ENCODE data around the gene SRGAP1.
A peak's percentile ranks its signal among the peaks of the same experiment; 100 is the strongest.
"Not testable (repeated sequence)": the region's sequence is repeated elsewhere in the genome, so short reads cannot be mapped to it uniquely, and the experiment has no call there.

Gene SRGAP1

GRCh38 chr12:64039281-64039871 lies 194.9 kb downstream of the SRGAP1 start:
- DNase-seq = peak in 1 of 56 donors; percentile 5

DNA sequence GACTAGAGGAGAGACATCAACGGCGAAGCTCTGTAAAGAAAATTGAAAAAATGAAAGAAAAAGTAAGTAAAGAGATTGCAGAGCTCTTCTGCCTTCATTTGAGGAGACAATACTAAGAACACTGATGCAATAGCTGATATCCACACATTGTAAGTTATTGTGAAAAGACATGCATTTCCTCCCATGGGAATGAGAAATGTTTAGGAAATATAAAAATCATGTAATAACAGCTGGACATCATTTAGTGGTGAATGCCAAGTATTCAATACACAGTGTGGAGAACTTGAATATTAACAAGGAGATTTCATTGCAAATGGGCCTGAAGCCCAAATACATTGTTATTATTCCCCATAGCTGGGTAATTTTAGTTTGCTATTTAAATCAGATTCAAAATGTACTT lies 198.4 kb downstream of the SRGAP1 start:
- DNase-seq = no peak

DNA sequence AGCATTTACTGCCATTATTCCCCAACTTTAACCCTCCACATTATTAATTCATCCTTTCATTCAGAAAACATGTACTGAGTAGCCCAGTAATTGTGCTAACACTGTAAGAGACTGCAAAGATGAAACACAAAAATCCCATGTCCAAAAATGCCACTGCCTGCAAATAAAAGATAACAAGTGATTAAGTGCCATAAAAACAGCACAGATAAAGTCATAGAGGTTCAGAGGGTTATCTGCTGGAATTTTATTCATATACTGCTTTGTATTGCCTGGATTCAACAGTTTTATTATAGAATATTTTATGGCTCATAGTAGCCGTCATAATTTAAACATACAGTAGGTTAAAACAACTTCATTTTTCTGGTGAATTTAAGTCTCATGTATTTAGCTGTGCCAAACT lies 199.7 kb downstream of the SRGAP1 start:
- no peak for DNase-seq

GRCh38 chr12:64051057-64051456 lies 206.6 kb downstream of the SRGAP1 start:
- DNase-seq = no peak

GRCh38 chr12:64053117-64053516 lies 208.6 kb downstream of the SRGAP1 start:
- DNase-seq = no peak

- no peak for DNase-seq
Measured at GRCh38 chr12:64054079-64054520, 209.6 kb downstream of the SRGAP1 start.

DNA sequence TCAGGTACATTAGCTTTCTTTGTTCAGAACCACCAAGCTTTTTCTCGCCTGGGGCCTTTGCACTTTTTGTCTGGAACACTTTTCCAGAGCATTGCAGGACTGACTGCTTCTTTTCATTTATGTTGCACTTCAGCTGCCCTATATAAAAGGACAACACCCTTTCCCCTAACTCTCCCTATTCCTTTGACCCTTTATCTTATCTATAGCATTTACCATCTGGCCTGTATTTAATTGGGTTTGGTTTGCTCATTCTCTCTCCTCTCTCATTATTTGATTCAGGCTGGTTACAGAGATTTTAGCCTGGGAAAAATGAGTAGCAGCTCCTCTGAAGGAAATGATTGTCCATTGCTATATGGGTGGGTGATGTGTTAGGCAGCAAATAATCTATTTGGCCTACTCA lies 212.2 kb downstream of the SRGAP1 start:
- no peak for DNase-seq

DNA sequence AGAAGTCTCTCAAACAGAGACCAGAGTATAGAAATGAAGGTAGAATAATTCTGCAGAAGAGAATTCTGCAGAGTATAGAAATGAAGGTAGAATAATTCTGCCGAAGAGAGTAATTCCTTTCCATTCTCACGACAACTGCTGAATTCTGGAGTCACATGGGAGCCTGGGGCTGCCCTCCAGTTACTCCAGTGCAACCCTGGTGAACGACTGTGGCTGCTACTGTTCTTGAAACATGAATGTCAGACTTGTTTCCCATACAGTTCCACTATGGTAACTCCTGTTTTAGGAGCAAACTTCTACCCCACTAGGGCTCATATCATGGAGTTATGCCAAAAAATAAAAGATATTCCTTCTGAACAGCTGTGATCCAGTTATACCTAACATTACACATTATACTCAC lies 213.2 kb downstream of the SRGAP1 start:
- DNase-seq = no peak

DNA sequence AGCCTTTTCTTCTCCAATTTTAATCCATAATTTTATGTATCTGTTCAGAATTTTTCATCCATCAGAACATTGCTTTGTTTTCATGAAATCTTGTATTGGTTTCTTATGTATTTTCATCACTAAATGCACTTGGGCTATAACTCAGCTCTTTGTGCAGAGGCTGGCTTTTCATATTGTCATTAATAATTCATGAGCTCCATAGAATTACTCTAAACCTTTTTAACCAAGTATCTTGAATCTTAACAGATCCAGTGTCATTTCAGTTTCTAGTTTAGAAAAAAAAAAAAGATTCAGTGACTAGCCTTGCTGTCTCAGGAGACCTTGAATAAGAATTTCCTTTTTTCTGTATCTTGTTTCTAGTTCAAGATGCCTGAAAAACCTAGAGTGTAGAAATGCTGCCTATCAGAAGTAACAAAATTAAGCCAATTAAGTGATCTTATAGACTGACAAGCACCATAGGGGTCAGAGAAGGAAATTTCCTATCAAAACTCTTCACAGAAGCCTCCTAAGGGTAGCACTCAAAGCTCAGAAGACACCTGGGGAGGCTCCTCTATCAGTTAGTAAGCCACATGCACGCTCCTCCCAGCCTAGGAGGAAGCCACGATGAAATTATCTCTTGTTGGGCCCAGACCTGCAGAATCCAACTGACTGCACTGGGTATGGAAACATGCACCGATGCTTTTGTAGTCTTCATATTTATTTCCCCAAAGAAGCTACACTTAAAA lies 214.2 kb downstream of the SRGAP1 start:
- DNase-seq = peak in 6 of 56 donors; percentile 1 to 13 (median 9)

DNA sequence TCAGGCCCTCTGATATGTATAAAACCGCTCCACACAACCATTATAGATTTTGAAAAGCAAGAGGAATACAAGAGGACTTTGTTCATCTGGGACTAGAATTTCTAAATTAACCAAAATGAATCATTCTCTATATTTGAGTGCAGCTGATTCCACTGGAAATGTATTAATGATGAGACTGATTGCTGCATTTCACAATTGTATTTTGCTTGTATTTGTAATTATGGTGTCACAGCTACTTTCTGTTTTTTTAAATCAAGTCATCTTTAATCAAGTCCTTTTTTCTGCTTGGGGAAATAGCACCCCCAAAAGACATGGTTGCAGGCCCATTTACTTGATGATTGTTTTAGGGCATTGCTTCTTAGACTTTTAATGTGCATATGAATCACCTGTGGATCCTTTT lies 215.2 kb downstream of the SRGAP1 start:
- peak in 2 of 56 donors; percentile 4 to 9 for DNase-seq

GRCh38 chr12:64061868-64062375 lies 217.4 kb downstream of the SRGAP1 start:
- no peak for DNase-seq

DNA sequence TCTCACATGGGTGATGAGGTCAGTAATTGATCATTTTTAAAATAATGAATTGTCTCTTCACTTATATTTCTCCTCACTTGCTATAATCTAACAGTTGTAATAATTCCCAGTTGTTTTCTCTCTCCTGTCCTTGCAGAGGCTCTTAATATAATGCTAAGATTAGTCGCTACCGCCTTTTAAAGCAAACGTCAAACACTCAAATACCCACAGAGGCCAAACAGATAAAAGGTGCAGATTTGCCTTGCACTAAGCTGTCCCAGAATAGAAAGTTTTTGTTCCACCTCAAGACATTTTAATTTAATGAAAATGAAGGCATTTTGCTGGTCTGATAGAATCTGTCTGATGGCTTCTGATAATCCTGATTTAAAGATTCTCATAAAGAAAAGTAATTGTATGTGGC lies 218.6 kb downstream of the SRGAP1 start:
- no peak for DNase-seq

GRCh38 chr12:64064240-64064639 lies 219.7 kb downstream of the SRGAP1 start:
- no peak for DNase-seq

GRCh38 chr12:64064706-64065105 lies 220.2 kb downstream of the SRGAP1 start:
- DNase-seq = no peak

GRCh38 chr12:64065881-64066451 lies 221.5 kb downstream of the SRGAP1 start:
- no peak for DNase-seq

DNA sequence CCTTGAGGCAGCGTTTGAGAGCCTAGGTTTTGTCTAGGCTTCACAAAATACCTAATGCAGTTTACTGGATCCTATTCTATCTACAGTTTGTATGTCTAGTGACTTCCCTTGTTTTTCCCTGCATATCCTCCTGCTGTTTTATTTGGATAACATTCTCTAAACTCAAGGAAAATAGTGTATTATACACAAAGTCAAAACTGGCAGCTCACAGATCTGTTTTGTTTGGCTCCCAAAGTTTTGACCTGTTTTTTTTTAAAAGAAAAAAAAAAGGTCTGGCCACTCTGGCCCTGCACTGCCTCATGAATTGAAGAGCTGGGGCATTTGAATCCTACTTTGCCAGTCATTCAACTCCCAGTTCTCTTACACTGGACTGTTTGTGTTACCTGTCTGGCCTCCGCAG lies 222.3 kb downstream of the SRGAP1 start:
- no peak for DNase-seq

- DNase-seq = no peak
Measured at GRCh38 chr12:64070454-64070853, 226.0 kb downstream of the SRGAP1 start.

- no peak for DNase-seq
Measured at GRCh38 chr12:64072916-64073575, 228.5 kb downstream of the SRGAP1 start.

GRCh38 chr12:64076565-64076964 lies 232.1 kb downstream of the SRGAP1 start:
- not testable (repeated sequence) for DNase-seq

DNA sequence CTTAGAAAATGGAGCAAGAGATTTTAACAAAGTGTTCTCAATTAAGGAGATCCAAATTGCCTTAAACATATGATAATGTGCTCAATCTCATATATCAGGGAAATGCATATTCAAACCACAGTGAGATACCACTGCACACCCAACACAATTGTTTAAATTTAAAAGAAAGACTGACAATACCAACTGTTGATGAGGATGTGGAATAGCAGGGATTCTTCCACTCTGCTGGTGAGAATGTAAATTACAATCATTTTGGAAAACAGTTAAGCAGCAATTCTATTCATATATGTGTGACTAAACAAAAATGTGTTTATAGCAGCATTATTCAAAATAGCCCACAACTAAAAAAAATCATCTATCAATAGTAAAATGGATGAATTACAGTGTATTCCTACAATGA lies 233.4 kb downstream of the SRGAP1 start:
- DNase-seq = no peak

- no peak for DNase-seq
Measured at GRCh38 chr12:64080319-64081007, 236.0 kb downstream of the SRGAP1 start.

GRCh38 chr12:64081008-64081404 lies 236.5 kb downstream of the SRGAP1 start:
- DNase-seq = no peak
